ENCODE data around the gene TMEM151B.

The TMEM151B gene

DNA sequence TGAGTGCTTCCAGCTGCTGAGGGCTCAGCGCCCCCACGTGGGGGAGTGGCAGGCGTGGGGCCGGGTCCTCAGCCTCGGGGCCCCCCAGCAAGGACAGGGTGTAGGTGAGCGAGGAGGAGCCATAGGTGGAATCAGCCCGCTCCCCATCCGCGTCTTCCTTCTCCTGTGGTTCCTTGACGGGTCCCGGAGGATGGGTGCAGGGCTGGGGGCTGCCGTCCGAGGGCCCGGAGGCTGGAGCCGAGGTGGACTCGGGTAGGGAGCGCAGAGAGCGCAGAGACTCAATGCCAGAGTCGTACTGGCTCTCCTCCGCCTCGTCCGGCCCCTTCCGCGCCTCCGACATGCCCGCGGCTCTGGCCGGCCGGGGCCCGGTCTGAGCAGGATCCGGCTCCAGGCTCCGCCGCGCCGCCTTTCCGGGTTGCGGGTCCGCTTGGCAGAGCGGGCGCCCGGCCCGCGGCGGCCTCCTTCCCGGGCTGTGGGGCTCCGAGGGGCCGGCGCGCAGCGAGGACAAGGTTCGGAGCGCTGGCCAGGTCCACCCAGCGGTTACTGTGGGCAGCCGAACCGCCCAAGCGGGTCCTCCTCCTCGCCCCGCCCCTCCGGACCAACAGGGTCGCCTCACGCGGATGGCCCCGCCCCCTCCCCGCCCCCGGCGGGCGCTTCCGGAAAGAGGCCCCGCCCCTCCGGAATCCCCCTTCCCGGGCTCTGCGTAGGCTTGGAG is 5.1 kb upstream of the TMEM151B start, which contains the start of gene NFKBIE:
Gene NFKBIE, minus strand, starts transcription at position 545 of the 715 bp plus-strand sequence. Its CDS starts 205 bp downstream, at position 340.
- DNase-seq, result peak; percentile 87 to 97 (median 91)

- DNase-seq, result no peak
These were observed 4.5 kb upstream of the TMEM151B start for GRCh38 chr6:44265722-44266233.

GRCh38 chr6:44266347-44266746 is 3.9 kb upstream of the TMEM151B start:
- no peak for DNase-seq

GRCh38 chr6:44267252-44267651 is 3.0 kb upstream of the TMEM151B start:
- DNase-seq, result no peak

DNA sequence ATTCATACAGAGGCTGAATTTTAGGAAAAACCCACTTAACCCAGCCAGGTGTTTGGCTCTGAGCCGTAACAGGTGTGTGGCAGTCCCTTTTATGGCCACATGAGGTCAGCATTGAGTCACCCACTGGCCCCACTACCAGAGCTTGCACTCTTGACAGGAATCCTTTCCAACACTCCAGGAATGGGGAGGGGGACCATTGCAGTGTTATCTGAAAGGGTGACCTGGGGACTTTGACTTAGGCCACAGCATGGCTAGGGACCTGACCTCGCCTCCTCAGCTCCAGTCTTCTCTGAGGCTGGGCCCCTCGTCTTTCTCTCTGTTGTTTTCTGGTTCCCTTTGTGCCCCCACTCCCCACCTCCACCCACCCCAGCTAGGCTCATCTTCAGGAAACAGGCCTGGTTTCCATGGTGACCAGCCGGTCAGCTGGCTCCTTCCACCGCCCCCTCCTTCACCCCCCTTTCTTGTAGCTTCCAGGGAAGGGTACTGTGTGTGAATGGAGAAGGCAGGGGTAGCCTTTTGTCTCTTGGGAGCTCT is 2.1 kb upstream of the TMEM151B start:
- DNase-seq, result peak; percentile 22 to 68 (median 52)

DNA sequence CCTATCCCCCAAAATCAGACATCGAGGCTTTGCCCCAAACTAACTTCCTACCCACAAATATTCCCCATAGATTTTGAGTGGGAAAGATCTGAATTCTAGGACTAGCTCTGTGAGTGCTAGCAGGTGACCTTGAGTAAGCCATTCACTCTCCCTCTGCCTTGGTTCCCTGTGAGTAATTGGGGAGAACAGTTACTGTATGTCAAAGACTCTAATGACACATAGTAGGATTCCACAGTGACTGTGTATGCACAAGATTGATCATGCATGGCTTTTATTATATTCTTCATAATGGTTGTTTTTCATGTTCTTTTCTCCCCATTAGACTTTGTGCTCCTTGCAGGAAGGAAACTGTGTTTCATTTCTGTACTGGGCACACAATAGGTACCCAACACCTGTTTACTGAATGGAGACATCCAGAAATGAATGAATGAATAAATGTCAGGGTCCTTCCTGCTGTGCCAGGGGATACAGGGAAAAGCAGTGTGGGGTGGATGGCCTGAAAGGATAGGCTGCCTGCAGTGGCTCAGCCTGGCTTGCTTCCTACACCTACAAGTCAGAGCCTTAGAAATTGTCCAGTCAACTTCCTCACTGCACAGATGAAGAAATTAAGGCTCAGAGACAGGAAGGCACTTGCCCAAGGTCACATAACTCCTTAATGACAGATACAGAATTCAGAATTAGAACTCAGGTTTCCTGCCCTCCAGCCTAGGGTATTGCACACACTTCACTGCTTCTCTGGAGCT is 901 bp upstream of the TMEM151B start:
- peak in 1 of 6 experiments; percentile 20 for DNase-seq

DNA sequence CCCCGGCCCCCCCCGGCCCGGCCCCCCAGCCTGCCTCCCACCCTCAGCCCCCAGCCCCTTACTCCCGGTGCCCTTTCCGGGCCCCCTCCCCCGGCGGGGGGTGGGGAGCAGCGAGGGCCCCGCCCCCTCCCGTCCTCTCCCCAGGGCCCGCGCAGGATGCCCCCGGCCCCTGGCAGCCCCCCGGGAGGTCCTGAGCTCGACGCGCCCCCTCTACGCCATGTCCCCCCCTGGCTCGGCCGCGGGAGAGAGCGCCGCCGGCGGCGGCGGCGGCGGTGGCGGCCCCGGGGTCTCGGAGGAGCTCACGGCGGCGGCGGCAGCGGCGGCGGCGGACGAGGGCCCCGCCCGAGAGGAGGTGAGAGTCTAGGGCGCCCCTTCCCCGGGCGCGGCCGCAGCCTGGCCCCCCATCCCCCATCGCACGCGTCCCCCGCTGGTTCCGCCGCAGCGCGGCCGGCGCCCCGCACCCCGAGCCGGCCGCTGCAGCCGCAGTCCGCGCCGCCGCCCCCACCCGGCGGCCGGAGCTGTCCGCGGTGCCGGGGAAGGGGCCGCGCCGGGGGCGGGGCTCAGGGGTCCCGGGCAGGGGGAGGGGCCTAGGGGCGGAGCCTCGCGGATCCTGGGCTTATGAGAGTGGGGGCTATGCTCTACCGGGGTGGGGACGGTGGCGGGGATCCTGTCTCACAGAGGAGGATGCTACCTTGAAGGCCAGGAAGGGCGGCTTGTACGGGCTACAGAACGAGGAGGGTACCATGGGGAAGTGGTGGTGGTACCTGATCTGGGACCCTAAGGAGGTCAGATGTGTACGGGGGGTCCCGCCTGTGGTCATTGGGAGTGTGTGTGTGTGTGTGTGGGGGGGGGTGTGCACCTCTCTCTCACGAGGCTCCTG is 516 bp downstream of the TMEM151B start:
- peak in 4 of 6 experiments; percentile 13 to 28 (median 15) for DNase-seq

DNA sequence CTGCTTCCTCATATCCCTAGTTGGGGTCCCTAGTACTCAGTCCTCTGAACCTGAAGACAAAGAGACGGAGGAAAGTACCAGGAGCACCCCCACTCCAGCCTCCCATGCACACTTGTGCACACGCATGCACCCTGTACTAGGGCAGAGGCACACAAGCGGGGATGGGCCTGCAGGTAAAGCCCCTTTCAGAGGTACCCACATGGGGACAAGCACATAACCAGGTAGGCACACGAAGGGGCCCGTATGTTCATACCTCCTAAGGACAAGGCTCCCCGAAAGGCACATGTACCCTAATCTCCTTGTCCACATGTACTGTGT is 1.1 kb downstream of the TMEM151B start:
- DNase-seq, result no peak

DNA sequence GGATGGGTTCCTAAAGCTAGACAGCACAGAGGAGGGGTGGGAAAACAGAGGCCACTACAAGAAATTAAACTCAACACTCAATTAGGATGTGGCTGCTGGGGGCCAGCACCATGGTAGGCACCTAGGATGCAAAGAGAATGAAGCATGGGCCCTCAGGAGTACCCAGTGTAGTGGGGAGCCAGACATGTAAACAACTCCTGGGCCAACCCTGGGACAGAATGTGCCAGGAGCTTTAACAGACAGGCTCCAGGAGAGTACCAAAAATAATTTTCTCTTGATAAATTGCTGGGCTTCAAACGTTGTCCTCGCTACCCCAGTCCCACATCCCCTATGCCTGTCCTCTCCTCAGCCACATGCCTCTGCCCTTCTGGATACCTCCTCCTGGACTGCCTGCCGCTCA is 1.7 kb downstream of the TMEM151B start:
- no peak for DNase-seq

DNA sequence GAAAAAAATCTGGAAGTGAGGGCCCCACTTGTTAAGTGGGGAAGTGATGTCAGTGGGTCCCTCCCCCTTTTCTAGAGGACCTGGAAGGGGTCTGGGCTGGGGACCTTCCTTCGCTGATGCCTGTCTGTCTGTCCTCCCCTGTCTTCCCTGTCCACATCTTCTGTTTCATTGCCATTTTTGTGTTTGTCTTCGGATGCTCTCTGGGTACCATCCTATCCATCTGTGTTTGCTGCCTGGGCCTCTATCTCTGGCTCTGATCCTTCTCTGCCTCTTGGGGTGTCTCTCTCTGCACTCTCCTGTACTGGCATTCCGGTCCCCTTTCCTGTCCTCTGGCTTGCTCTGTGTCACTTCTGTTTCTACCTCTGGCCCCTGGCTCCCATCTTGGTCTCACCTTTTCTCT is 2.3 kb downstream of the TMEM151B start:
- no peak for DNase-seq

DNA sequence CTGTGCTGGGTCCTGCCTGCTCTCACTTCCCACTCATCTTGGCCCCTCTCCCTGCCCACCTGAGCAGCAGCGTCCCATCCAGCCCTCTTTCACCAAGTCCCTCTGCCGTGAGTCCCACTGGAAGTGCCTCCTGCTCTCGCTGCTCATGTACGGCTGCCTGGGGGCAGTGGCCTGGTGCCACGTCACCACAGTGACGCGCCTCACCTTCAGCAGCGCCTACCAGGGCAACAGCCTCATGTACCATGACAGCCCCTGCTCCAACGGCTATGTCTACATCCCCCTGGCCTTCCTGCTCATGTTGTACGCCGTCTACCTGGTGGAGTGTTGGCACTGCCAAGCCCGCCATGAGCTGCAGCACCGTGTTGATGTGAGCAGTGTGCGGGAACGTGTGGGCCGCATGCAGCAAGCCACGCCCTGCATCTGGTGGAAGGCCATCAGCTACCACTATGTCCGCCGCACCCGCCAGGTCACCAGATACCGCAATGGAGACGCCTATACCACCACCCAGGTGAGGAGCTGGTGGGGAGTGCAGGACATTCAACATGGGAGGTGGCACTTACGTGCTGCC is 2.8 kb downstream of the TMEM151B start:
- no peak for DNase-seq

DNA sequence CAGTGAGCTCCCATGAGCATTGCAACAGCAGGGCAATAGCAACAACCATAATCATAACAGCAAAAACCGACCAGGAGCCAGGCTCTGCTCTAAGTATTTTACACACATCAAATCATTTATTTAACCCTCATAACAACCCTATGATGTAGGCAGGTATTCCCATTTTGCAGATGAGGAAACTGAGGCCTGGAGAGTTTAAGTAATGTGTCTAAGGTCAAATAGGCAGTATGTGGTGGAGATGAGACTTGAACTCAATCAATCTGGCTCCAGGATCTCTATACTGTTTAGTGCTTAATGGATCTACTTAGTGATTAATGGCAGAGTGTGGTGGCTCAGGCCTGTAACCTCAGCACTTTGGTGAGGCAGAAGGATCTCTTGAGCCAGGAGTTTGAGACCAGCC is 3.4 kb downstream of the TMEM151B start:
- no peak for DNase-seq

DNA sequence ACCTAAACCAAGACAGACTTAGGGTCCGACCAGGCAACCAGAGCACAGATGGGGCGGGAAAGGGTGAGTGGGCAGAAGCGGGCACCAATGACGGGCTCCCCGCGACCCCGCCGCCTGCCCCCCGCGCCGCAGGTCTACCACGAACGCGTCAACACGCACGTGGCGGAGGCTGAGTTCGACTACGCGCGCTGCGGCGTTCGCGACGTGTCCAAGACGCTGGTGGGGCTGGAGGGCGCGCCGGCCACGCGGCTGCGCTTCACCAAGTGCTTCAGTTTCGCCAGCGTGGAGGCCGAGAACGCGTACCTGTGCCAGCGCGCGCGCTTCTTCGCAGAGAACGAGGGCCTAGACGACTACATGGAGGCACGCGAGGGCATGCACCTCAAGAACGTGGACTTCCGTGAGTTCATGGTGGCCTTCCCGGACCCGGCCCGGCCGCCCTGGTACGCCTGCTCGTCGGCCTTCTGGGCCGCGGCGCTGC is 5.1 kb downstream of the TMEM151B start:
- DNase-seq, result no peak

- DNase-seq, result peak in 1 of 6 experiments; percentile 15
These were observed 5.7 kb downstream of the TMEM151B start for GRCh38 chr6:44275749-44276648.

GRCh38 chr6:44276667-44277640 is 6.7 kb downstream of the TMEM151B start:
- DNase-seq, result no peak

DNA sequence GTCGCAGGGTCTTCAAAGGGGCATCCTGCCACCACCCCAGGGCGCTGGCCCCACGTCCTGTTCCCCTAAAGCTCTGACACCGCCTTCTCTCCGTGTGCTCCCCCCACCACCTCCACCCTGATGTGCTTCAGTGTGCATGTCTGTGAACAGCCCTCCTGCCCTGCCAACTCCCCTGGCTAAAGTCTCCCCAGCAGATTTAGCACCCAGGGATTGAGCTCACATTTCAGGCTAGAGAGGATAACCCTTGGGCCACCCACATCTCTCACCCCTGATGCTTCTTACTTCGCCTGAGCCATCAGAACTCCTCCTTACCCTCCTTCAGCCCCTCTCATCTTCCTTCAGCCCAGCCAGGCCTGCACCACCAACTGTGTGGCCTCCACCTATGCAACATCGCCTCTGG is 7.5 kb downstream of the TMEM151B start:
- DNase-seq, result no peak

- DNase-seq, result no peak
These were observed 8.1 kb downstream of the TMEM151B start for GRCh38 chr6:44278315-44278714.

DNA sequence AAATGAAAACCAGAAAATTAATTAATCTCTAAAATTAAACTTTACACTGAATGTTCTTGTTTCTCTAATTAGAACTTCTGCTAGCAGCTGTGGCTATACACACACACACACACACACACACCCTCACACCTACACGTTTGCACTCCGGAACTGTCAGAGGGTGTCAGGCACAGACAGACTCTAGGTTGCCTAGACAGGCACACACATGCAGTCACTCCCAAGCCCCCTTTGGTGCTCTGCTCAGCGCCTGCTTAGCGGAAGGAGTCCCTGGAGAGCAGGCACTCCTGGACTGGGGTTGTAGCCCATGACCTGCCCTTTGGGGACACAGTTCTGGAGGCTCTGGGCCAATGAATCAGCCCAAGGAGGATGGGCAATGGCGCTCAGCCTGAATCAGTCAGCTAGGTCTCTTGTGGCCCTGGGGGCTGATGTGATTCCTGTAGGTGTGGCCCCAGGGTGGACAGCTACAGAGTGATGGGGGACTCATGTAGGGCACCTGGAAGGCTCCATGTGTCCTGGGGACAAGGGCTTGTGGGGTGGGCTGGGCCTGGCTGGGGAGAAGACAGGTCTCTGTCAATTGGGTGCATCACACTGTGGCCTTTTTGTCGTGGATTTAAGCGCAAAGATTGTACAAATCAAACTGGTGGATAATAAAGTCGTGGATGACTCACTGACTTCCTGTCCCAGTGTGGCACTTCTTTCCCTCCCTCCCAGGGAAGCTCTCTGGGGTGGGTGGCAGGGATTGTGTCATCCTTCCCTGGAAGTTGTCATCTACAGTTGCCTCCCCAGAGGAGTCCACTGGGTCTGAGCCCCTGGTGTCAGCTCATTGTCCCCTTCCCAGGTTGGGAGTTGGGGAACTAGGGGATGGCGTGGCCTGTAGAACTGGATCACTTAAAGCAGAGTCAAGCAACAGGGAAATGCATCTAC is 8.8 kb downstream of the TMEM151B start:
- no peak for DNase-seq

DNA sequence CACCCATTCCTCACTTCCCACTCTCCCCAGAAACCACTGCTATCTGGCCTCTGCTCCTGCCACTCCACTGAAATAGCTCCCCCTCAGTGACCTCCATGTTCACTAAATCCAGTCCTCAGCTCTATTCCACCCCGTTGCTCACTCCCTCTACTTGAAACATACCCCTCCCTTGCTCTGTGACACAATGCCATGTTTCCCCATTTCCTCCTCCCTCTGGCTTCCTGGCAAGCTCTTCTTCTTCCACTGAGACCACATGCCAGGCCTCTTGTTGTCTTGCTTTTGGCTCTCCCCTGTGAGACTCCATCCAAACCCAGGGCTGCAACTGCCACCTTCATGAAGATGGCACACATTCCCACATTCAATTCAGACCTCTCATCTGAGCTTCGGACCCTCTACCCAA is 13.9 kb downstream of the TMEM151B start:
- DNase-seq, result no peak
